Measurements from ENCODE around the gene TSPAN10.

DNA sequence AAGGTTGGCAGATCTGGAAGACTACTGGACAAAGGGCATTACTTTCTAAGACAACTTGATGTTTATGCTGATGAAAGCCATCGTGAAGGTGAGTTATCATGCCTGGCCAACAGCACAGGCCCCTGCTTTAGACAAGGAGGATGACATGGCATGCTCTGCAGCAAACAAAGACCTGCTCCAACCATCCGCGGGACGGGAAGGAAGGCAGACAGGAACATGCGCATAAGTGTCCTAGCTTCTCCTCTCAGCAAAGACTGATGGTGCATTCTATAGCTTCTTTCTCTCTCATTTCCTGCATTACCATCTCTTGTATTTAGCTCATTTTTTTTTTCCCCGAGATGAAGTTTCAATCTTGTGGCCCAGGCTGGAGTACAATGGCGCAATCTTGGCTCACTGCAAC lies 5.5 kb upstream of the TSPAN10 start:
- TF ChIP-seq, protein P1, sequence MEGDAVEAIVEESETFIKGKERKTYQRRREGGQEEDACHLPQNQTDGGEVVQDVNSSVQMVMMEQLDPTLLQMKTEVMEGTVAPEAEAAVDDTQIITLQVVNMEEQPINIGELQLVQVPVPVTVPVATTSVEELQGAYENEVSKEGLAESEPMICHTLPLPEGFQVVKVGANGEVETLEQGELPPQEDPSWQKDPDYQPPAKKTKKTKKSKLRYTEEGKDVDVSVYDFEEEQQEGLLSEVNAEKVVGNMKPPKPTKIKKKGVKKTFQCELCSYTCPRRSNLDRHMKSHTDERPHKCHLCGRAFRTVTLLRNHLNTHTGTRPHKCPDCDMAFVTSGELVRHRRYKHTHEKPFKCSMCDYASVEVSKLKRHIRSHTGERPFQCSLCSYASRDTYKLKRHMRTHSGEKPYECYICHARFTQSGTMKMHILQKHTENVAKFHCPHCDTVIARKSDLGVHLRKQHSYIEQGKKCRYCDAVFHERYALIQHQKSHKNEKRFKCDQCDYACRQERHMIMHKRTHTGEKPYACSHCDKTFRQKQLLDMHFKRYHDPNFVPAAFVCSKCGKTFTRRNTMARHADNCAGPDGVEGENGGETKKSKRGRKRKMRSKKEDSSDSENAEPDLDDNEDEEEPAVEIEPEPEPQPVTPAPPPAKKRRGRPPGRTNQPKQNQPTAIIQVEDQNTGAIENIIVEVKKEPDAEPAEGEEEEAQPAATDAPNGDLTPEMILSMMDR (IDR thresholded peaks at IDR 0.05), result no peak
- TF ChIP-seq POLR2A (IDR thresholded peaks at IDR 0.05), result no peak
